ENCODE measurements around the gene NKAIN1. TPM values are rescaled to one million over a fixed set of nuclear protein-coding genes. Genes with fewer than 3 reads are reported as not detected.

The NKAIN1 gene
- polyA plus RNA-seq, 1 donor (not counting 4 experiments of a cell fraction or from before 2014, with no cell fraction given), result not detected

DNA sequence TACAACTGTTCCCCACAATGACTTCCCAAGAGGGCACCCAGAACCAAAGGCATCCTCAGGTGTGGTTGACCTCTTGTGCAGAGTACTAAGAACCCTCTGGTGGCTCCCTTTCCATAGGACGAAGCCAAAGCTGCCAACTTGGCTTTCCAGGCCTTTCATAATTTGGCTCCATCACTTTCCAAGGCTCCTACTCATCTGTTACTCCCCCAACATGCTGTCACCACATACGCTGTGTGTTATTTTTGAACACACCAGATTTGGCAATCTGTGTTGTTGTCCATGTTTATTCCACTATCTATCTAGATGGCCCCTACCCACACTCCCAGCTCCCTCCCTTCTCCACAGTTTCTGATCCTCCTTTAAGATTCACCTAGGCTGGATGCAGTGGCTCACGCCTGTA is 10.2 kb upstream of the NKAIN1 start:
- Histone ChIP-seq H3K4me2 (ENCODE audit: control insufficient read depth, extremely low read depth, insufficient read depth, low read depth, low read length) (no peak overlapping the region), H3K27ac (ENCODE audit: control insufficient read depth, insufficient read depth, low read length) (no peak overlapping the region), H3K79me2 (ENCODE audit: control insufficient read depth, insufficient read depth, low read length) (no peaks in the 10 kb centered on the region), H2AFZ (ENCODE audit: control insufficient read depth, low read length) (no peak overlapping the region), H4K20me1 (ENCODE audit: control insufficient read depth, extremely low read depth, insufficient read depth, low read length) (no peaks in the 10 kb centered on the region), H3K9me1 (ENCODE audit: control insufficient read depth, extremely low read depth, insufficient read depth, low read length) (no peaks in the 10 kb centered on the region), H3K27me3 (ENCODE audit: control insufficient read depth, extremely low read depth, insufficient read depth, low read length) (no peaks in the 10 kb centered on the region), H3K36me3 (ENCODE audit: control insufficient read depth in 2 of 2, extremely low read depth in 1 of 2, insufficient read depth in 2 of 2, low read length in 2 of 2) (no peaks in the 10 kb centered on the region), H3K4me1 (ENCODE audit: control insufficient read depth, extremely low read depth, insufficient read depth, low read length) (no peaks in the 10 kb centered on the region), H3K4me3 (ENCODE audit: control insufficient read depth in 2 of 3, extremely low read depth in 1 of 3, insufficient read depth in 2 of 3, low read depth in 1 of 3, low read length in 3 of 3) (no peak overlapping the region), H3K9ac (ENCODE audit: control insufficient read depth, extremely low read depth, insufficient read depth, low read length) (no peak overlapping the region), H3K9me3 (ENCODE audit: control insufficient read depth, low read depth, low read length) (no peaks in the 10 kb centered on the region)
- no peak for DNase-seq (ENCODE audit: low read depth, low spot score)
- no peak for TF ChIP-seq EZH2 (IDR thresholded peaks at IDR 0.05; ENCODE audit: low read length)
- TF ChIP-seq, protein P1, sequence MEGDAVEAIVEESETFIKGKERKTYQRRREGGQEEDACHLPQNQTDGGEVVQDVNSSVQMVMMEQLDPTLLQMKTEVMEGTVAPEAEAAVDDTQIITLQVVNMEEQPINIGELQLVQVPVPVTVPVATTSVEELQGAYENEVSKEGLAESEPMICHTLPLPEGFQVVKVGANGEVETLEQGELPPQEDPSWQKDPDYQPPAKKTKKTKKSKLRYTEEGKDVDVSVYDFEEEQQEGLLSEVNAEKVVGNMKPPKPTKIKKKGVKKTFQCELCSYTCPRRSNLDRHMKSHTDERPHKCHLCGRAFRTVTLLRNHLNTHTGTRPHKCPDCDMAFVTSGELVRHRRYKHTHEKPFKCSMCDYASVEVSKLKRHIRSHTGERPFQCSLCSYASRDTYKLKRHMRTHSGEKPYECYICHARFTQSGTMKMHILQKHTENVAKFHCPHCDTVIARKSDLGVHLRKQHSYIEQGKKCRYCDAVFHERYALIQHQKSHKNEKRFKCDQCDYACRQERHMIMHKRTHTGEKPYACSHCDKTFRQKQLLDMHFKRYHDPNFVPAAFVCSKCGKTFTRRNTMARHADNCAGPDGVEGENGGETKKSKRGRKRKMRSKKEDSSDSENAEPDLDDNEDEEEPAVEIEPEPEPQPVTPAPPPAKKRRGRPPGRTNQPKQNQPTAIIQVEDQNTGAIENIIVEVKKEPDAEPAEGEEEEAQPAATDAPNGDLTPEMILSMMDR (optimal IDR thresholded peaks at IDR 0.05 in 1 of 3, IDR thresholded peaks at IDR 0.05 in 1 of 3, conservative IDR thresholded peaks at IDR 0.05 in 1 of 3; ENCODE audit: extremely low read depth in 1 of 3, insufficient read depth in 2 of 3, low read length in 3 of 3), result no peak
- dilution Hi-C loops (cut with MboI; ENCODE audit: extremely low pct_ligation_motif_present, low sequenced_read_pairs), result no loop called here
- no peak for FAIRE-seq

- Histone ChIP-seq H3K36me3 (ENCODE audit: control insufficient read depth in 2 of 2, extremely low read depth in 1 of 2, insufficient read depth in 2 of 2, low read length in 2 of 2) (no peaks in the 10 kb centered on the region), H3K4me2 (ENCODE audit: control insufficient read depth, extremely low read depth, insufficient read depth, low read depth, low read length) (no peak overlapping the region), H4K20me1 (ENCODE audit: control insufficient read depth, extremely low read depth, insufficient read depth, low read length) (no peaks in the 10 kb centered on the region), H3K4me3 (ENCODE audit: control insufficient read depth in 2 of 3, extremely low read depth in 1 of 3, insufficient read depth in 2 of 3, low read depth in 1 of 3, low read length in 3 of 3) (no peak overlapping the region), H3K79me2 (ENCODE audit: control insufficient read depth, insufficient read depth, low read length) (no peaks in the 10 kb centered on the region), H3K9ac (ENCODE audit: control insufficient read depth, extremely low read depth, insufficient read depth, low read length) (no peak overlapping the region), H3K27me3 (ENCODE audit: control insufficient read depth, extremely low read depth, insufficient read depth, low read length) (peaks cover 3% of the 10 kb centered on the region), H2AFZ (ENCODE audit: control insufficient read depth, low read length) (no peak overlapping the region), H3K9me1 (ENCODE audit: control insufficient read depth, extremely low read depth, insufficient read depth, low read length) (no peaks in the 10 kb centered on the region), H3K4me1 (ENCODE audit: control insufficient read depth, extremely low read depth, insufficient read depth, low read length) (no peaks in the 10 kb centered on the region), H3K27ac (ENCODE audit: control insufficient read depth, insufficient read depth, low read length) (no peak overlapping the region), H3K9me3 (ENCODE audit: control insufficient read depth, low read depth, low read length) (no peaks in the 10 kb centered on the region)
- dilution Hi-C loops (cut with MboI; ENCODE audit: extremely low pct_ligation_motif_present, low sequenced_read_pairs), result no loop called here
- TF ChIP-seq, protein P1 (optimal IDR thresholded peaks at IDR 0.05 in 1 of 3, IDR thresholded peaks at IDR 0.05 in 1 of 3, conservative IDR thresholded peaks at IDR 0.05 in 1 of 3; ENCODE audit: extremely low read depth in 1 of 3, insufficient read depth in 2 of 3, low read length in 3 of 3), result no peak
- TF ChIP-seq EZH2 (IDR thresholded peaks at IDR 0.05; ENCODE audit: low read length), result no peak
- DNase-seq (ENCODE audit: low read depth, low spot score) (no peak), FAIRE-seq (no peak)
Measured at GRCh38 chr1:31248276-31248675, 8.6 kb upstream of the NKAIN1 start.
